ENCODE measurements around the gene GALNTL6.

GALNTL6 gene

GRCh38 chr4:171880136-171880535, 66.9 kb downstream of the GALNTL6 start:
- peak; percentile 2 for DNase-seq (ENCODE audit: low spot score)

- DNase-seq (ENCODE audit: low spot score), result no peak
Observed at GRCh38 chr4:171889681-171890080, 76.5 kb downstream of the GALNTL6 start.

GRCh38 chr4:171891038-171891437, 77.8 kb downstream of the GALNTL6 start:
- DNase-seq (ENCODE audit: low spot score), result no peak

- no peak for DNase-seq (ENCODE audit: low spot score)
Observed at GRCh38 chr4:171896426-171896825, 83.2 kb downstream of the GALNTL6 start.

GRCh38 chr4:171919314-171919713, 106.1 kb downstream of the GALNTL6 start:
- DNase-seq (ENCODE audit: low spot score), result no peak

- DNase-seq (ENCODE audit: low spot score), result no peak
Observed at GRCh38 chr4:171920901-171921300, 107.7 kb downstream of the GALNTL6 start.

GRCh38 chr4:171924746-171925376, 111.7 kb downstream of the GALNTL6 start:
- DNase-seq (ENCODE audit: low spot score), result no peak

GRCh38 chr4:171928336-171928735, 115.1 kb downstream of the GALNTL6 start:
- DNase-seq (ENCODE audit: low spot score), result no peak

- DNase-seq (ENCODE audit: low spot score), result no peak
Observed at GRCh38 chr4:171929477-171929876, 116.3 kb downstream of the GALNTL6 start.

GRCh38 chr4:171929907-171930306, 116.7 kb downstream of the GALNTL6 start:
- no peak for DNase-seq (ENCODE audit: low spot score)

GRCh38 chr4:171932238-171932637, 119.0 kb downstream of the GALNTL6 start:
- DNase-seq (ENCODE audit: low spot score), result no peak

GRCh38 chr4:171940656-171941055, 127.5 kb downstream of the GALNTL6 start:
- no peak for DNase-seq (ENCODE audit: low spot score)

GRCh38 chr4:171947400-171947799, 134.2 kb downstream of the GALNTL6 start:
- no peak for DNase-seq (ENCODE audit: low spot score)

- no peak for DNase-seq (ENCODE audit: low spot score)
Observed at GRCh38 chr4:171948038-171948437, 134.8 kb downstream of the GALNTL6 start.

- no peak for DNase-seq (ENCODE audit: low spot score)
Observed at GRCh38 chr4:171954650-171955049, 141.4 kb downstream of the GALNTL6 start.

GRCh38 chr4:171956678-171957077, 143.5 kb downstream of the GALNTL6 start:
- DNase-seq (ENCODE audit: low spot score), result no peak

GRCh38 chr4:171962110-171962509, 148.9 kb downstream of the GALNTL6 start:
- no peak for DNase-seq (ENCODE audit: low spot score)

GRCh38 chr4:171966356-171966755, 153.2 kb downstream of the GALNTL6 start:
- no peak for DNase-seq (ENCODE audit: low spot score)

GRCh38 chr4:171978216-171978615, 165.0 kb downstream of the GALNTL6 start:
- DNase-seq (ENCODE audit: low spot score), result no peak

- no peak for DNase-seq (ENCODE audit: low spot score)
Observed at GRCh38 chr4:171979461-171979860, 166.3 kb downstream of the GALNTL6 start.

- no peak for DNase-seq (ENCODE audit: low spot score)
Observed at GRCh38 chr4:171981185-171981584, 168.0 kb downstream of the GALNTL6 start.

- no peak for DNase-seq (ENCODE audit: low spot score)
Observed at GRCh38 chr4:171983935-171984805, 171.0 kb downstream of the GALNTL6 start.

- DNase-seq (ENCODE audit: low spot score), result no peak
Observed at GRCh38 chr4:171985129-171985528, 171.9 kb downstream of the GALNTL6 start.

GRCh38 chr4:171993247-171993646, 180.0 kb downstream of the GALNTL6 start:
- no peak for DNase-seq (ENCODE audit: low spot score)

Measured in GM03348 (cell line).